Measurements from ENCODE around the gene ELOVL7.
"Not testable (repeated sequence)": the region's sequence is repeated elsewhere in the genome, so short reads cannot be mapped to it uniquely, and the experiment has no call there.

The ELOVL7 gene

DNA sequence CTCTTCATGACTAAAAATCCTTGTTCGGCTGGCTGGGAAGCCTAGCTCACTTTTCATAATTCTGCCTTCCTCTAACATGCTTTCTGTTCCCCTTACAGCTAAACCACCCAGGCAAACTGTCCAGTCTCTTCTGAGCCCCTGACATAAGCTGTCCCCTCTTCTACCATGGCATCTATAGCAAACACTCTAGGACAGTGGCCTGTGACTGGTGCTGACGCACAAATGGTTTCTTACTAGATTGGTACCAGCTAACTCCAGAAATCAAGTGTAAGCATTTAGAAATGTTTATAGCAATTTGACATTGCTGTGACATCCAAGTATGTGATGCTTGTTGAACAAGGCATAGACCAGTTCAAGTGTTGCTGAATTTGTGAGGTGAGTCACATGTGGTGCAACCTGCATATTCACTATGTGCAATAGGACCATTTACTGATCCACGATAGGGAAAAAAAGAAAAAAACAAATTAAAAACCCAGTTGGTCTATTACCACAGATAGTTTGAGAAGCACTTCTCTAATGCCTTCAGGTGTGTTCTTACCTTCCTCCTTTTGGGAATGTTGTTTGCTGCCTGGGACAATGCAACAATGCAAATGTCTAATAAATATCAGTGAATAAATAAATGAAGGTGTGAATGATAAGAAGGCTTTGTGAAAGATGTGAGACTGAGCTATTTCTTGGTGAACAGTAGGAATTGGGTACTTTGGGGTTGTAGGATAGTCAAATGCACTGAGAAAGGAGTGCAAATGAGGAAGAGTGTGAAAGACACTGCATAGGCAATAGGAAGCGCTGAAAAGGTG is 22.4 kb downstream of the ELOVL7 start:
- TF ChIP-seq, protein P1, sequence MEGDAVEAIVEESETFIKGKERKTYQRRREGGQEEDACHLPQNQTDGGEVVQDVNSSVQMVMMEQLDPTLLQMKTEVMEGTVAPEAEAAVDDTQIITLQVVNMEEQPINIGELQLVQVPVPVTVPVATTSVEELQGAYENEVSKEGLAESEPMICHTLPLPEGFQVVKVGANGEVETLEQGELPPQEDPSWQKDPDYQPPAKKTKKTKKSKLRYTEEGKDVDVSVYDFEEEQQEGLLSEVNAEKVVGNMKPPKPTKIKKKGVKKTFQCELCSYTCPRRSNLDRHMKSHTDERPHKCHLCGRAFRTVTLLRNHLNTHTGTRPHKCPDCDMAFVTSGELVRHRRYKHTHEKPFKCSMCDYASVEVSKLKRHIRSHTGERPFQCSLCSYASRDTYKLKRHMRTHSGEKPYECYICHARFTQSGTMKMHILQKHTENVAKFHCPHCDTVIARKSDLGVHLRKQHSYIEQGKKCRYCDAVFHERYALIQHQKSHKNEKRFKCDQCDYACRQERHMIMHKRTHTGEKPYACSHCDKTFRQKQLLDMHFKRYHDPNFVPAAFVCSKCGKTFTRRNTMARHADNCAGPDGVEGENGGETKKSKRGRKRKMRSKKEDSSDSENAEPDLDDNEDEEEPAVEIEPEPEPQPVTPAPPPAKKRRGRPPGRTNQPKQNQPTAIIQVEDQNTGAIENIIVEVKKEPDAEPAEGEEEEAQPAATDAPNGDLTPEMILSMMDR (IDR thresholded peaks at IDR 0.05; ENCODE audit: low read depth, low read length), result no peak
- no peak overlapping the region for H3K4me3 ChIP-seq (ENCODE audit: low read depth, low read length)

DNA sequence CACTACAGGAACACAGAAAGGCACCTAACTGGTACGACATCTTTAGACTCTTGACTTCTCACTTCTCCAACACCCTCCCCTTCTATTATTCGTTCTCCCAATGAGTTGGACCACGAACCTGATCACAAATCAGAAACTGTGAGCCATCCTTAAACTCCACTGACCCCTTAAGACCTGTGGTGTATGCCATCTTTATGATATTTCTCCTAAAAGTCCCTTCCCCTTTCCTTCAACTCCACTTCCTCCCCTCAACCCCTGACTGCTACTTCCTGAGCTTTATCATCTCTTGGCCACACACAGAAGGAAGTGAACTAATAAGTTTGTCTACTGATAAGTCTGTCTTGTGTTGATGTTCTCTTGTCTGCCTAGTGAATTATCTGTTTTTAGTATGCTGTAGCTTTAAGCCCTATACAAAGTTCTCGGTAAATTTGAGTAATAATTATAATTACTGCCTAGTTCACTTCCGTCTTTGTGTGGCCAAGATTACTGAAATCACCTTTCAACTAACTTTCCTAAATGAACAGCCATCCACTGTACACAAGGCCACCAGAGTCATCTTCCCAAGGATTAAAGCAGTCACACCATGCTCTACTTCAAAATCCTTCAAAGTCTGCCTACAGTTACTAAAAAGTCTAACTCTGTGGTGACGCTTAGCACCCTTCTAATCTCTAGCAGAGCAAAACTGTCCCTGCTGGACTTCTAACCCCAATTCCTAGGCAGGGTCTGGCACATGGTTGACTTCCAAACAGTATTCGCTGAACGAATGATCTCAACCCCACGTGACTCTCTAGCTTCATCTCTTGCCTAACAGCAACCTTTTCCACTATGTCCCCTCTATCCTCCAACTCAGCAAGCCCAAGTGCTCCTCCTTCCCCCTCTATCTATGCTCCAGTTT is 23.2 kb downstream of the ELOVL7 start:
- TF ChIP-seq, protein P1 (IDR thresholded peaks at IDR 0.05; ENCODE audit: low read depth, low read length), result no peak
- no peak overlapping the region for H3K4me3 ChIP-seq (ENCODE audit: low read depth, low read length)

DNA sequence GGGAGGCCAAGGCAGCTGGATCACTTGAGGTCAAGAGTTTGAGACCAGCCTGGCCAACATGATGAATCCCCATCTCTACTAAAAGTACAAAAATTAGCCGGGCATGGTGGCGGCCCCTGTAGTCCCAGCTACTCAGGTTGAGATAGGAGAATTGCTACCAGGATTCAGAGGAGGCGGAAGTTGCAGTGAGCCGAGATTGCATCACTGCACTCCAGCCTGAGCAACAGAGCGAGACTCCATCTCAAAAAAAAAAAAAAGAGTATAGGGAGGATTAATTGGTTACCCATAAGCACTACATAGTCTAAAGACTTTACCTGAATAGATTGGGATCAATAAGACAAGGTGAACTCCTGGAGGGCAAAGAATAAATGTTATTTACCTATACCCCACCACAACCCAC is 27.9 kb downstream of the ELOVL7 start:
- H3K4me3 ChIP-seq (ENCODE audit: low read depth, low read length), result not testable (repeated sequence)

DNA sequence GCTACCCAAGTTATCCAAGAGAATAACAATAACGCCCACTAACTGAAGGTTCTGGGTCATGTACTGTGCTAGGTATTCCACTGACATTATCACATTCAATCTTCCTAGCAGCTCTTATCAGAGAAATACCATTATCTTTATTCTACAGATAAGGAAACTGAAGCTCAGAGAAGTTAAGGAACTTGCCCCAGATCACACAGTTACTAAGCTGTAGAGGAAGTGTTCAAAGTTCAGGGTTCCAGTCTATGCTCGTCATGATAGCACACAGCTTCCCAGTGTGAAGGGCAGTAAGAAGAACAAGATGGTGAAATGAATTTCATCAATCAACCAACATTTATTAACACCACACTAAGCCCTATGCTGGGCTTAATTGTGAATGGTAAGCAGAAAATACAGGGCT is 29.6 kb downstream of the ELOVL7 start:
- TF ChIP-seq, protein P1 (IDR thresholded peaks at IDR 0.05; ENCODE audit: low read depth, low read length), result no peak
- no peak overlapping the region for H3K4me3 ChIP-seq (ENCODE audit: low read depth, low read length)

DNA sequence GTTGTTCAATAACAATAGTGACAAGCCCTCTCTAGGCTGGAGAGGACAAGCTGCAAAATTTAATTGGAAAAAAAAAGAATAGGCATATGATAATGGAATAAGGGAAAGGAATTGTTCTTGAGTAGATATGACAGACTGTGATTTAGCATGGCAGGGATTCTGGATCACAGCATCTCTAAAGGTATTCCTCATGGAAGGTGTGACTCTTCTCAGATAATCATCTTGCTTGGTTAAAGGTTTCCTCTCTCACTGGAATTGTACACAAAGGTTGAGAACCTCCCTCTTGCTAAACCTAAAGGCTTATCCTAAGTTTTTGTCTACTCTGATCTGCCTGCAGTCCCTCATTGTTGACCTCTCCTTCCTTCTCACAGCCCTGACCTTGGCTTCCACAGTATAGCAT is 31.6 kb downstream of the ELOVL7 start:
- no peak overlapping the region for H3K4me3 ChIP-seq (ENCODE audit: low read depth, low read length)
- TF ChIP-seq, protein P1 (IDR thresholded peaks at IDR 0.05; ENCODE audit: low read depth, low read length), result no peak

DNA sequence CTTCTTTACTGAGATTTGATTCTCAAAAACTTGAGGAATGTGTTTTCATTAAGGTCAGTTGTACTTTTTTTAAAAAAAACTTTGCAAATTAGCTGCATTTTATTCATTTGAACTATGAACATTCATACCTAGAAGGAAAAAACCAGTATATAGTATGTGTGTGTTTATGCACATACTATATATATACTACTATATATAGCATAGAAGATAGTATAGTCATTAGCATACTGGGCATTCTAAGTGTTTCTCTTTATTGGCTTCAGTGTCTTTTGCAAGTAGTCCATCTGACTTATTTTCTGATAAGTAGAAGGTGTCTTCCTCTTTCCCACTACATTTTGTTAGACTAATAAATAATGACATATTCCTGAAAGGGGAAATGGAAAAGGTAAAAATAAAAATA is 33.0 kb downstream of the ELOVL7 start:
- TF ChIP-seq, protein P1 (IDR thresholded peaks at IDR 0.05; ENCODE audit: low read depth, low read length), result no peak
- no peak overlapping the region for H3K4me3 ChIP-seq (ENCODE audit: low read depth, low read length)

DNA sequence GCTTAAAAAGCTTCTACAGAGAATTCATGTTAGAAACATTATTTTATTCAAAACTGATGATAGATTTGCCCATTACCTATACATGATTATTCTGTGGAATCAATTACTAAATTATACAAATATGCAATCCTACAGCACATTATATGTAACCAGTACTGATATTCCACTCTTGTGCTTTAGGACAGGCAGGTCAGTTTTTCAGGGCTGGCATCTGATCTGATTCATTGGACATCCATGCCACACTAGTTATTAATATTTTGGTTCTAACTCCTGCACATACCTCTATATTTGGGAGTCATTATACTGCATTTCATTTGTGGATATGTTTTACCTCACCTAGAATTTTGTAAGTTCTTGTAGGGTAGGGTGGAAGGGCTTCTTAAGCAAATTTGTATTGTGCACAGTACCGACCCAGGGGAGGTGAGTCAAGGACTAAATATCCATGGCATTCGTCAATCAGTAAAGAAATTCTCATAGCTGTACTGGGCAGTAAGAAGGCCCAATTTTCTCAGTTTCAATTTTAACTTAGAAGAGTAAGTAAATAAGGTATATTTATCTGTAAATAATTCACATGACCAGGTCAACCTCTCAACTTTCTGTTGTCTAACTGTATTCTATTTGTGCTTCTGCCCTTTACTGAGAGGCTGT is 33.5 kb downstream of the ELOVL7 start:
- TF ChIP-seq, protein P1 (IDR thresholded peaks at IDR 0.05; ENCODE audit: low read depth, low read length), result no peak
- H3K4me3 ChIP-seq (ENCODE audit: low read depth, low read length), result no peak overlapping the region

All from WI38 (cell line).